ENCODE data around the gene TSPAN2.

TSPAN2 gene

GRCh38 chr1:115089420-115090185, at the start of gene TSPAN2:
TSPAN2 (minus strand) TSS chr1:115089503; CDS start chr1:115089432, 71 bp downstream.
- DNase-seq: peak in 1 of 2 experiments; percentile 6

DNA sequence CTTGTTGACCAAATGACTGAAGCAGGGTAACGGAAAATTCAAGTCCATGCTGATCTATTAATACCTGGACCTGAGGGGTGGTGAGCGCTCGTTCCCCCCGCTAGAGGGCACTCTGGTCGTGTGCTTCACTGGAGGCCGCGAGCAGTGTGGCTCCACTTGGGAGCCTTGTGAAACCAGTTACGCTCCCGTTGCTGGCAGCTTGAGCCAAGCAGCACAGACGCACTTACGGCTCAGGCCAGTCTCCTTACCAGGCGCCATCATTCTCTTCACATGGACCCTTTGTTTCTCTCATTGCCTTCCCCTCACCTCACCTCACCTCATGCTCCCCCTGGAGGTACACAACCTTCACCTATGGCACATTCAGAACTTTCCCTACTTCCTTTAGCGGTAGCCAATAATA, 49.7 kb upstream of the TSPAN2 start:
- DNase-seq: peak; percentile 73 to 83

DNA sequence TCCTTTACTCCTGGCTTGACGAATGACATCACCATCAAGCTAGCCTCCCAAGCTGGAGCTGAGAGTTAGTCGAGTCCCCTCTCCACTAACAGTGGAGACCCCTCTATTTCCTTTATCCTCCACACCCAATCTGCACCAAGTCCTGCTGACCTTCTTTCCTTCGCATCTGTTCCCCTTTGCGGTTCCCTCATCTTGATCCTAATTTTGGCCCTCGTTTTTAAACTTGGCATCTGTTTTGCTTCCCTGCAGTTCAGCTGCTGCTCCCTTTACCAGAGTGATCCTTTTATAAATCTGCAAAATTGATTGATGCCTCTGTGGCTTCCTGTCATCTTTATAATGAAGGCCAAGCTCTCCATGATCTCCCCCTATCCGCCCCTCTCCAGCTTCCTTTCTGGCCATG, 49.0 kb upstream of the TSPAN2 start:
- DNase-seq: no peak

DNA sequence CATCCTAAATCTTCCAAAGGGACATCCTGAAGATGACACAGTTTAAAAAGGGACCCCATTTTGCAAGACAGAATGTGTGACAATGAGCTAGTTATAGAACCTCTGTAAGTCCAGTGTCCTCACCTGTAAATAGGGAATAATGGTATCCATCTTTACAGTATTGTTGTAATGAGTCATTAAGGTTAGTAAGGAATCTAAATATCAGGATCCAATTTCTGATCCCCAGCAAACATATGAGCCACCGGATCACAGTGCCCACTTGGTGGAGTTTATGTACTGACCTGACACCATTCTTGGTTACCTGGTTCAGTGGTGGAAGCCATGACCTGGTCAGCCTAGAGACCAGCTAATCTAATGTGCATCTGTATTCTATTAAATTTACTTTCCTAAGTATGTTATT, 47.9 kb upstream of the TSPAN2 start:
- DNase-seq: no peak

DNA sequence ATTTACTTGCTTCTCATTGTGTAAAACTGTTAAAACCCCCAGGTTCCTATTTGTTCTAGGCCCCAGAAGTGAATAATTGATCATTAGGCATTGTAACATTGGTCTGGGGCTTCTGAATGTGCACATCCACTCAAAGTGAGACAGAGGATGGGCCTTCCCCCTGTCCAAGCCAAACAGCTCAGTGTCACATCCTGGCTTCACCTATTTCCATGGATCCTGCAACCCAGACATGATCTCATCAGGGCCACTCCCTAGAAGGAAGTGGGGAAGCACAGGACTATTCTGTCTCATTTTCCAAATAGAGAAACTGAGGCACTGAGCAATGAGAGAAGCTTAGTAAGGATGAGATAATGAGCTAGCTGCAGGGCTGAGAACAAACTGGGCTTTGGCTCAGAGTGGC, 47.4 kb upstream of the TSPAN2 start:
- DNase-seq: no peak

DNA sequence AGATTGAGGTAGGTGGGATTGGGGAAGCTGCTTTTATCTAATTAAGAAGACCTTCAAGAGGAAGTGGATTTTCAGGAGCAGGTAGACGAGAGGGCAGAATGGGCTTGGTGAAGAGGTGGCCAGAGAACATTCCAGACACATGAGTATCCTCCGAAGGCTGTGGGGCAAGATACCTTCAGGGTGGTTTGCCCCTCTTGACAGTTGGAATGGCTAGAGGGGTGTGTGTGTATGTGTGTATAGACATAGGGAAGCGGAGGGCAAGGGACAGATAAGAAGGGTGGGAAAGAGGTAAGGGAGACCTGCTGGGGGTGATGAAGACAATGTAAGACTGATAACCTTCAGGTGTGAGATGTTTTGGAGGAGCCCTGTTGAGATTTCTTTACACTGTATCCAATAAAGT, 46.8 kb upstream of the TSPAN2 start:
- no peak for DNase-seq

GRCh38 chr1:115135681-115136080, 46.4 kb upstream of the TSPAN2 start:
- DNase-seq: no peak

DNA sequence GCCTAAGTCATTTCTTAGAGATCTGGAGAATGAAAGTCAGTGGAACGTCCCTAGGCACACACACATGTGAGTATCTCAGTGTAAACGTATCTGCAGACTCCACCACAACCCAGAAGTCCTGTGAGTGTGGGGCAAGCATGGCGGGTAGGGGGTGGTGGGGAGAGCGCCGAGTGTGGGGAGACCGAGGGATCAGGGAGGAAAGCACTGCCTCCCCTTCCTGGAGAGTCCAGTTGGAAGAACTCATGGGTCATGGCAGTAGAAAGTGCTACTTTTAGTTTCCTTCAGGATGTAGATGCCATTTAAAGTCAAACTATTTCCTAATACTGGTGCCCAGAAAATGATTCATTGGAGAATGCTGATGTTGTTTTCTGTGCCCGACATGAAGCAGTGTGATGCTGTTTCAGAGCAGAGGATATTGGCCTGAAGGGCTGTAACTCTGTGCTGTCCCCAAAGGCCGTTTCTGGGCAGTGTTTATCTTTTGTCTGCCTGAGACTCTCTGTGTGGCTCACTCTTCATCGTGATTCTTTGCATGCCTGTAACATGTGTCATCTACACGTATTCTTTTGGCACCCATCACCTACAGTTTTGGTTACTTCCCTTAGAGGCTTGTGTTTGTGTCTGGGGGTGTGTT, 45.7 kb upstream of the TSPAN2 start:
- DNase-seq: no peak

- DNase-seq: no peak
These were observed 44.9 kb upstream of the TSPAN2 start for GRCh38 chr1:115134231-115134630.

DNA sequence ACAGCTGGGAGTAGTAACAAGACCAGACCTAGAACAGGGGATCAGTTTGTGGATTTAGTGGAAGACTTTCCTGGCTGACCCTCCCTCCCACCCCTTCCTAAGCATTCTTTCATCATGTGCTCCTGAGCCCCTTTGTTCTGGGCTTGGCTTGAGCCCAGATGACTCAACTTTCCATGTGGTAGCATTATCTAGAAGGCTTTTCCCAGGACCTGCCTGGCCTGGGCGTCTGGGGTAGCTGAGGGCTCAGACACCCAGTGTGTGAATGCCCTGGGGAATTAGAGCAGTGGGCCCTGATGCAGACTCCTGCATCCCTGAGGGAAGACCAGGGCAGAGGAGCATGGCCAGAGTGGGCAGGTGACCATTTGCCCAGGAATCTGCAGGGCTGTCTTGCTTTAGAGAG, 44.1 kb upstream of the TSPAN2 start:
- DNase-seq: no peak

GRCh38 chr1:115130786-115131185, 41.5 kb upstream of the TSPAN2 start:
- no peak for DNase-seq

GRCh38 chr1:115129071-115129640, 39.9 kb upstream of the TSPAN2 start:
- DNase-seq: no peak

DNA sequence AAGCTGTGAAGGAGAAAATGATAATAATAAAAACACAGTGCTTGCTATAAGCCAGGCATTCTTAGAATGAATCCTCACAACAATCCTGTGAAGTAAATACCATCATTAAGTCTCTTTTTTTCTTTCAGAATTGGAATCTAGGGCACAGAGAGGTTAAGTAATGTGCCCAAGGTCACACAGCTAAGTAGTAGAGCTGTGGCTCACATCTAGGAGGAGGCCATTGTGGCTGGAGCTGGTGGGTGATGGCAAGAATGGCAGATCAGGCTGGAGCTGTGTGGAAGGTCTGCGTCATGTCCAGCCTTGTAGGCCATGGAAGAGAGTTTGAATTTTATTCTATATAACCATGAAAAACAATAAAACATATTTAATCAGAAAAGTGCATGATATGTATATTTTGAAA, 38.2 kb upstream of the TSPAN2 start:
- DNase-seq: no peak

DNA sequence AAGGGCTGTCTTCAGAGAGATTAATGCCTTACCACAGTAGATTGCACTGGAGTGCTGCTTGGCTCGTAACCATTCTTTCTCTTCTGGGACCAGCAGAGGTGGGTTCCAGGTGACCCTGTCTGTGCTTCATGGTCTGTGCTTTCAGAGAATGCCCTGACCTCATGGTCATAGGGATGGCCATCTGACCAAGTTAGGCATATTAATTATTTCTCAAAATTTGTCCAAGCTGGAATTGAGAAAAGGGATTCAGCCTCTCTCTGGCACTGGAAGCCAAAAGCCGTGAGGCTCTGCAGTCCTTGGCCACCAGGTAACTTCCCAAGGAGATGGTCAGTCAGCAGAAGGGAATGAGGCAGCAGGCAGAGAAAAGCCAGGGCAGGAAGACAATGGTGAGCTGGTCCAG, 37.2 kb upstream of the TSPAN2 start:
- no peak for DNase-seq

GRCh38 chr1:115123116-115123515, 33.8 kb upstream of the TSPAN2 start:
- no peak for DNase-seq

DNA sequence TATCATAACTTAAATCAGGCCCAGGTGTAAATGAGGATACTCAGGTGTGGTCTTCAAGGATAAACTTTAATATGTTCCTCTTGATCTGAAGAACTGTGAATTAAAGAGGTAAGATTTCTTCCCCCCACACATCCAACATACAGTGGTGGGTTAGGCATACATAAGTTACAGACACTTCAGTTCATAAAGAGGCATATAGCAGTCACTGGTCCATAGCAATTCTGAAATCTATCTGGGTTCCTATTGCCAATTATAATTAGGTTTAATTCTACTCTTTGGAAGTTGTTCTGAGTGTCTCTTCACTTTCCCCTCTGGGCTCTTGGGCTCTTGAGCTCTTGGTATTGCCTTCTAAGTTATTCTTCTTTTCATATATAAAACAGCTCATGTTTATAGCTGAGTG, 32.5 kb upstream of the TSPAN2 start:
- no peak for DNase-seq

DNA sequence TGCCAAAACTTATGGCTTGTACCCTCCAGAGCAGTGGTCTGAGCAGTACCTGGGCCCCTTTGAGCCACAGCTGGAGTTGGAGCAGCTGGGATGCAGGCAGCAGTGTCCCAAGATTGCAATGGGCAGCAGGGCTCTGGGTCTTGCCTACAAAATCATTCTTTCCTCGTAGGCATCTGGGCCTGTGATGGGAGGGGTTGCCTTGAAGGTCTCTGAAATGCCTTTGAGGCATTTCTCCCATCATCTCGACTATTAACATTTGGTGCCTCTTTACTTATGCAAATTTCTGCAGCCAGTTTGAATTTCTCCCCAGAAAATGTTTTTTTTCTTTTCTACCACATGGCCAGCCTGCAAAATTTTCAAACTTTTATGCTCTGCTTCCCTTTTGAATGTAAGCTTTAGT, 31.0 kb upstream of the TSPAN2 start:
- no peak for DNase-seq

DNA sequence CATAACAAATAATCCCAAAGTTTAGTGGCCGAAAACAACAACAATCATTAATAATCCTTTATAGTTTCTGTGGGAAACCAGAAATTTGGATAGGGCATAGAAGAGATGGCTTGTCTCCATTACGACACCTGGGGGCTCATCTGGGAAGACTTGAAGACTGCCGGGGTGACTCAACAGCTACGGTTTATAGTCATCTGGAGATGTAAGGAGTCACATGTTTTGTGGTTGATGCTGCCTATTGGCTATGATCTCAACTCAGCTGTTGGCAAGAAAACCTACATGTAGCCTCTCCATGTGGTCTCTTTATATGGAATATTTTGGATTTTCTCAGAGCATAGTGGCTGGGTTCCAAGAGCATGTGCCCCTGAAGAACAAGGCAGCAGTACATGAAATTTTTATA, 29.3 kb upstream of the TSPAN2 start:
- no peak for DNase-seq

DNA sequence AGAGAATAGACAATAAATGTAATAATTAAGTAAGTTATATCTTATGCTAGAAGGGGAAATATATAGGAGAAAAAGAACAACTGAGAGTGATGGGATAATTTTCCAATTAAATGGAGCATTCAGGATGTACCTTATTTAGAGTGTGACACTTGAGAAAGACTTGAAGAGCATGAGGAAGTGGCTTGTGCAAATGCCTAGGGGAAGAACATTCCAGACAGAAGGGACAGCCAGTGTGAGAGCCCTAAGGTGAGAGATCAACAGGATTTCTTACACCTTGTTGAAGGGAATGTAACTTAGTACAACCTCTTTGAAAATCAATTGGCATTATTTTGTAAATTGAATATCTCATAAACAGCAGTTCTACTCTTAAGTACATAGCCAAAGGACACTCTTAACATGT, 28.8 kb upstream of the TSPAN2 start:
- no peak for DNase-seq

- DNase-seq: no peak
These were observed 28.0 kb upstream of the TSPAN2 start for GRCh38 chr1:115117298-115117697.

DNA sequence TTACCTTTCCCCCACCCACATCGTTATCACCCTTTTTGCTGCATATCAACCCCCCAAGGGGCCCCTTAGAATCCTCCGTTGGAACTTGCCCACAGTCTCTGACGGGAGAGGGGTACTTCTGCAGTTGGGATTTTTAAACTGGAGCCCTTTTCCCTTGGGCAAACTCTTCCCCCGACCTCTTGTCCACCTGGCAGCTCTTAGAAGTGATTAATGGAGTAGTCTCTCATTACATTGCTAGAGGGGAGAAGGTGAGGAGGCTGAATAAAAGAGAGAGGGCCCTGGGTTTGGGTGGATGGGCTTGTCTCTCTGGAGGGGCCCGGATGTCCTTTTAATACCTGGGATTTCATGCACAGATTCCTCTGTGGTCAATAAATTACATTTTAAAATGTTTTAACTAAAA, 27.2 kb upstream of the TSPAN2 start:
- no peak for DNase-seq

GRCh38 chr1:115115521-115116161, 26.3 kb upstream of the TSPAN2 start:
- no peak for DNase-seq

DNA sequence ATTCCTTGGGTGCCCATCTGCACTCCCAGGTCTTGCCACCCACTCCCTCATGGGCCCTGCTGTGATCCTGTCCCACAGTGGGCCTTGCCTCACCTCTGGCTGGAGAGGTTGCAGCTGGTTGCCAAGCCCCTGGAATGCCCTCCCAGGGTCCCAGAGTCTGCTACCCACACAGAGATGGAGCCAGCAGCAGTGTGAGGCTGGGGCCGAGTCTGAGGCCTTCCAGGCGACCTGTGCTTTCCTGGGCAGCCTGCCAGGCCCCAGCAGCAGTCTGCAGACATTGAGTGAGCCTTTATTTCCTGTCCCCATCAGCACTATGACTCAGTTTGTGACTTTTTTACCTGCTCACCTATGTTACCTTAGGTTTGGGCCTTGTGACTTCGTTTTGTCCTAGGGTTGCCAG, 25.0 kb upstream of the TSPAN2 start:
- DNase-seq: peak in 1 of 2 experiments; percentile 21

GRCh38 chr1:115113766-115114165, 24.5 kb upstream of the TSPAN2 start:
- no peak for DNase-seq

All from NCI-H2081 (cell line).